HTERT RPE-1 (cell line): ENCODE data around the gene RPS27L.
"Not testable (repeated sequence)": the region's sequence is repeated elsewhere in the genome, so short reads cannot be mapped to it uniquely, and the experiment has no call there.

Experiments used
- in situ Hi-C: fragments of 300-500 bp; cut with MboI; formaldehyde crosslinking; loops from 4 replicates; pipeline ENCODE4 v1.14.3; 2020; ENCODE audit warnings: low sequenced_read_pairs

Gene RPS27L

DNA sequence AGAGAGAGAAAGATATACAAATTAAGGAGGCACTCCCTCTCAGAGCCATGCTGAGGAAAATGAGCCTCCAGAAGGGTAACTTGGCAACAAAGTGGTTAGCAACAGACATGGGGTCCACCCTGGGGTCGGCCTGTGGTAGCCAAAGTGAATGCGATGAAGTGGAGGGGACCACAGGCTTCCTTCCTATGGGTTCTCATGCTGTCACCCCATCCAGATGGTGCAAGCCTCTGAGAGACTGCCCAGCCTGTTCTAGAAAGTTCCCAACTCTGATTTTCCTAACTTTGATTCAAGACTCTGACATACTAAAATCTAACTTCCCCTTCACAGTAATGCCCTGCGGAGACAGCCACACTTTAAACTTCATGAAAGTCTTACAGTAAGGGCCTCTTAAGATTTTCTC, 53.9 kb downstream of the RPS27L start:
- in situ Hi-C loops: no loop called here

- in situ Hi-C loops: not testable (repeated sequence)
Measured at GRCh38 chr15:63099581-63099980, 57.7 kb downstream of the RPS27L start.

DNA sequence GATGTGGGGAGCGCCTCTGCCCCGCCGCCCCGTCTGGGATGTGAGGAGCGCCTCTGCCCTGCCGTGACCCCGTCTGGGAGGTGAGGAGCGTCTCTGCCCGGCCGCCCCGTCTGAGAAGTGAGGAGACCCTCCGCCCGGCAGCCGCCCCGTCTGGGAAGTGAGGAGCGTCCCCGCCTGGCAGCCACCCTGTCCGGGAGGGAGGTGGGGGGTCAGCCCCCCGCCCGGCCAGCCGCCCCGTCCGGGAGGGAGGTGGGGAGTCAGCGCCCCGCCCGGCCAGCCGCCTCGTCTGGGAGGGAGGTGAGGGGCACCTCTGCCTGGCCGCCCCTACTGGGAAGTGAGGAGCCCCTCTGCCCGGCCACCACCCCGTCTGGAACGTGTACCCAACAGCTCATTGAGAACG, 58.4 kb downstream of the RPS27L start:
- in situ Hi-C loops: not testable (repeated sequence)
